NCI-H2107 treated with DMSO at 0.1 percent for 48 hours (cell line): ENCODE data around the gene LRP2.
"Not testable (repeated sequence)": the region's sequence is repeated elsewhere in the genome, so short reads cannot be mapped to it uniquely, and the experiment has no call there.

Experiments used
- DNase-seq: peaks from one replicate; lab custom pipeline; 2025; ENCODE audit not compliant: unreplicated experiment; lab: John Stamatoyannopoulos, UW

The LRP2 gene

GRCh38 chr2:169348321-169349024 lies 13.9 kb downstream of the LRP2 start:
- no peak for DNase-seq

- DNase-seq, result no peak
Observed at GRCh38 chr2:169345486-169346437, 16.6 kb downstream of the LRP2 start.

DNA sequence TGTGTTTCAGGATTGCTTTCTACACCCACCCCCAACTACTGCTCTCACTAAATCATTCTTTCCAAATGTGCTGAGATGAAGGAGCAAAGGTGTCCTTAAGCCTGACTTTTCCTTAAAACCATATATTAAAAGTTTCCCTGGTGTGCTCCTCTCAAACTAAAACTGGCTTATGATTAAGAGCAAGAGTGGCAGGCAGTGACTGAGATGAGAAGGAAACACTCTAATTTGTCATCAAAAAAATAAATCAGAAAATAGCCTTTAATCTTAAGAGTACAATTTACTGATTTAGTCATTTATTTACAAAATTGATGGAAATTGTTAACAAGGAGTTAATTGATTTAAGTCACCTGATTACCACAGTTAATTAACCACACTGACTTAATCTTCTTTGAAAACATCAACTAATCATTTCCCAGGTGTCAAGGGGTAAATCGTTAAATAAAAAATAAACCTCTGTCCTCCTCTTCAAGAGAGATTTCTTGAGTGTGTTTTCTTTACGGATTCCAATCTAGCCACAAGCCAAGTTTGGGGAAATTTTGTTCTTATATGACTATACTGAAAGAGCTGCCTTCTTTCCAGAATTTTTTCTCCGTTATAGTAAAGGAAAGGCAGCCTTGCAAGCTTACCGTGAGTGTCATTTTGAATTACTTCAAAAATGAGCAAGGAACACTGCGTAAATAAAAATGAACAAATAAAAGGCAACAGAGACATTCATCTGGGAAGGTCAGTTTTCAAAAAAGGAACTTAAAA lies 17.4 kb downstream of the LRP2 start:
- DNase-seq, result no peak

DNA sequence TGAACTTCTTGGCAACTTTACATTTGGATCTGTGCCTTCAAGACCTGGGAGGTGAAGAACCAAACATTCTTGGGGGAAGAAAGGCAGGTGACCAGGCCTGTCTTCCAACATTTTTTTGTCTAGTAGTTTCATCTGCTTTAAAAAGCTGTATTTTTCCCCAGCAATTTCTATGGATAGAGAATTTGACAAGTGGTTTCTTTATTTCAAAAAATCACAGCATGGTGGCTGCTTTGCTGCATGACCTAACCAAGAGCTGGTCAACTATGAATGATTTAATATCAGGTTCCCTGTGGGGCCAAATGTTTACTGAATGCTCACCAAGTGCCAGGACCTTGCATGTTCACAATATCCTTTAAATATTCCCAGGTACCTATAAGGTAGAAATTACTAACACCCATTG lies 19.1 kb downstream of the LRP2 start:
- DNase-seq, result no peak

- no peak for DNase-seq
Observed at GRCh38 chr2:169339657-169340056, 22.7 kb downstream of the LRP2 start.

- no peak for DNase-seq
Observed at GRCh38 chr2:169336695-169337094, 25.6 kb downstream of the LRP2 start.

- no peak for DNase-seq
Observed at GRCh38 chr2:169330555-169331198, 31.7 kb downstream of the LRP2 start.

DNA sequence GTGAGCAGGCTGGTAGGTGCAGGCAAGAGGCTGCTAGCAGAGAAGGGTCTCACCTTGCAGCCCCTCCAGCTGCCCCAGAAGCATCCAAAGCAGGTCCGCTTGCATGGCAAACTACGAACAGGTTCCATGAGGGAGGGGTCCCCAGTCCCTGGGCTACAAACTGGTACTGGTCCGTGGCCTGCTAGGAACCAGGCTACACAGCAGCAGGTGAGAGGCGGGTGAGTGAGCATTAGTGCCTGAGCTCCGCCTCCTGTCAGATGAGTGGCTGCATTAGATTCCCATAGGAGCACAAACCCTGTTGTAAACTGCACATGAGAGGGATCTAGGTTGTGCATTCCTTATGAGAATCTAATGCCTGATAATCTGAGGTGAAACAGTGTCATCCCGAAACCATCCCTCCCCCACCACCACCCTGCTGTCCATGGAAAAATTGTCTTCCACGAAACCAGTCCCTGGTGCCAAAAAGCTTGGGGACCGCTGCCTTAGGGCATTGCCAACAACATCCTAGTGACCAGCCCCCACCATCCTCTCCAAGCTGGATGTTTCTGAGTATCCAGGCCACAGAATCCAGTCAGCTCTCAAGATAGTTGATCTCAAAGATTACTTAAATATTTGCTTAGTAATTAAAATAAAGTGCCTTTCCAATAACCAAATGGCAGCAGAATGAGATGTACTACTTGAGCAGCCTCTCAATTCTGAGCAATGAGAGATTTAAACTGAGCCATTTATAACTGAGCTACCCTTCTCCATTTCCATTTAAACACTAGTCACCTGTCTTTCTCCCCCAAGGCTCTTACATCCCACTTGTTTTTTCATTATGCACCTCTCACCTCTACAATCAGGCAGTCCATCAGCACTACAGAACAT lies 32.4 kb downstream of the LRP2 start:
- peak; percentile 19 for DNase-seq

DNA sequence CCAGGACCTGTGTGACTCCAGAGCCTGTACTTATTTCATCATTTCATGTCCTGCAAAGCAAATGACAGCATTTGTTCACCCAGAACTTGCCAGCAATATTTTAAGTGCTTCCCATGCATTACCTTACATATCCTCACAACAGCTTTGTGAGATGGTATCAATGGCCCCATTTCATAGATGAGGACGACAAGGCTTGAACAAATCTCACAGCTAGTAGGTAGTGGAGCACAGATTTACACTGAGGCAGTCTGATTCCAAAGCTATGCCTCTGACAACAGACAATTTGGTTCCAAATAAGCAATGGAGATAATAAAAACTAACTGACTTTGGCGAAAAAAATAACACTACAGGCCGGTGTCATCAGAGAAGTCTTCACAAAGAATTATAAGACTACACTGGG lies 33.5 kb downstream of the LRP2 start:
- no peak for DNase-seq

- not testable (repeated sequence) for DNase-seq
Observed at GRCh38 chr2:169327837-169328236, 34.5 kb downstream of the LRP2 start.

DNA sequence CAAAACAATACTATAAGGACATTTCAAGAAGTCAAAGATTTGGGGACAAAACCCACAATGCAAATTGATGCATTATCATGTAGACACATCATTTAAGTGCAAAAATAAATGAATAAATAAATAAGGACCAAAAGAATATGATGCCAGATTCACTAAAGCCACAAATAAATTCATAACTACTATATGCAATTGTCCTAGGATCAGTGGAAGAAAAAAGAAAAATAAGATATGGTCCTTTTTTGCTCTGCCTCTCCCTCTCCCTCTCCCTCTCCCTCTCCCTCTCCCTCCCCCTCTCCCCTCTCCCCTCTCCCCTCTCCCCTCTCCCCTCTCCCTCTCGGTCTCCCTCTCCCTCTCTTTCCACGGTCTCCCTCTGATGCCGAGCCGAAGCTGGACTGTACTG lies 36.4 kb downstream of the LRP2 start:
- not testable (repeated sequence) for DNase-seq

- DNase-seq, result no peak
Observed at GRCh38 chr2:169324581-169325260, 37.6 kb downstream of the LRP2 start.

GRCh38 chr2:169323841-169324240 lies 38.5 kb downstream of the LRP2 start:
- DNase-seq, result no peak

GRCh38 chr2:169320561-169320960 lies 41.8 kb downstream of the LRP2 start:
- DNase-seq, result no peak

DNA sequence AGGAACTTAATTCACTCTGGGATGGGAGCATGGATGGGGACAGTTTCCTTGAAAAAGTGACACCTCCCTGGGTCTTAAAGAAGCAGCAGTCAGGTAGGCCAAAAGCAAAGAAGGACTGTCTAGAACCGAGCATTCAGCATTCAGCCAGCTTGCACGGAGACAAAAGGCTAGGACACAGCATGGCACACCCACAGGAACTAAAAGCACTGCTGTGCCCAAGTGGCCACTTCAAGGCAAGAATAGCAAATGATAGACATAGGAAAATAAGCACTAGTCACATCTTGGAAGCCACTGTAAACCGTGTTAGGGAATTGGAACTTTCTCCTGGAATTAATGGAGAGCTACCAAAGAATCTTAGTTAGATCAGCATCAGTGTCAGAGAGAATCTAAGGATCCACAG lies 47.0 kb downstream of the LRP2 start:
- no peak for DNase-seq

- DNase-seq, result not testable (repeated sequence)
Observed at GRCh38 chr2:169308349-169308748, 54.0 kb downstream of the LRP2 start.

GRCh38 chr2:169304689-169305088 lies 57.6 kb downstream of the LRP2 start:
- not testable (repeated sequence) for DNase-seq

DNA sequence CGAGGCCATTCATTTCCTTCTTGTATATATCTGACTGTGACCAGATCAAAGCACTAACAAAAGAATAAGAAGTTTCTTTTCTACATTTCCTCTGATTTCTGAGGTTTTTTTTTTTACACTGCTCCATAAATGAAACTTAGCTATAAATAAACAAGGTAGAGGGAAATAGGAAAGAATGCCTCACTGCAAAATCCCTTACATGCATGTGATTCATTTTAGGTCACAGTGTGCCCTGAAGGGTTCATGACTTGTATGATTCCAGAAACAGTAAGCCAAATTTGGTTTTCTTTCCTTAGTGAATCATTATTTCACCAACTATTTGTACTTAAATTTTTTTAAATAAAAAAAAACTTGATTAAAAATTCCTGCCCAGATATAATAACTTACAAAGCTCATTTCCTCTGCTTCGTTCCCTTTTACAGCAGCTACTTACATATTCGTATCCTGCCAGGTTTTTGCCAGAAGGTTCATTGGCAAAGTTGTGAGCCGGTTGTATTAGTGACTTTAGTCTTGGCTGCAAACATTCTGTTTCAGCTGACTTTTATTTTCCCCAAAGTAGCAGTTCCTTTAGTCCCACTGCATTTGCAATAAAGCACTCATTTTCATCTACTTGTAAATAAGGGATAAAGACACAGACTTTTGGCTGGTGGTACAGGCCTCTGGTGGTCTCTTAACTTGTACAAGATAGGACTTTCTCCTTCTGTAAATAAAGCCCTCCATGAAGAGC lies 58.6 kb downstream of the LRP2 start:
- no peak for DNase-seq

DNA sequence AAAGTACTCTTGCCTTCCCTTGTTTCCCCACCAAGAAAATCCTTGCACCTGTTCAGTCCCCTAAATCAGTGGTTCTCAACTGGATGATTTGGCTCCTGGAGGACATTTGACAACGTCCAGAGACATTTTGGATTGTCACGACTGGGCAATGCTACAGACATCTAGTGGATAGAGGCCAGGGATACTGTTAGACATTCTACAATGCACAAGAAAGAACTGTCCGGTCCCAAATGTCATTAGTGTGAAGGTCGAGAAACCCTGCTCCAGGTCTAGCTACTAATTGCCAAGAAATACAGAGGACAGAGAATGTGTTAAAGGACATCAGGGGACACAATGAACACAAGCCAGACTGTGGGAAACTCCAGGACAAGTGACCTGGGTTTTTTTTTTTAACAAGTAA lies 60.0 kb downstream of the LRP2 start:
- DNase-seq, result no peak
